HG03565 (cell line): ENCODE measurements around the gene SACM1L.

ENCODE experiments used
- ATAC-seq: cut with Tn5 transposase; IDR thresholded peaks from one replicate; pipeline ENCODE4 v1.9.1; 2021; ENCODE audit warnings: mild to moderate bottlenecking, moderate library complexity; ENCODE audit not compliant: unreplicated experiment

Gene SACM1L, protein sequence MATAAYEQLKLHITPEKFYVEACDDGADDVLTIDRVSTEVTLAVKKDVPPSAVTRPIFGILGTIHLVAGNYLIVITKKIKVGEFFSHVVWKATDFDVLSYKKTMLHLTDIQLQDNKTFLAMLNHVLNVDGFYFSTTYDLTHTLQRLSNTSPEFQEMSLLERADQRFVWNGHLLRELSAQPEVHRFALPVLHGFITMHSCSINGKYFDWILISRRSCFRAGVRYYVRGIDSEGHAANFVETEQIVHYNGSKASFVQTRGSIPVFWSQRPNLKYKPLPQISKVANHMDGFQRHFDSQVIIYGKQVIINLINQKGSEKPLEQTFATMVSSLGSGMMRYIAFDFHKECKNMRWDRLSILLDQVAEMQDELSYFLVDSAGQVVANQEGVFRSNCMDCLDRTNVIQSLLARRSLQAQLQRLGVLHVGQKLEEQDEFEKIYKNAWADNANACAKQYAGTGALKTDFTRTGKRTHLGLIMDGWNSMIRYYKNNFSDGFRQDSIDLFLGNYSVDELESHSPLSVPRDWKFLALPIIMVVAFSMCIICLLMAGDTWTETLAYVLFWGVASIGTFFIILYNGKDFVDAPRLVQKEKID

GRCh38 chr3:45688882-45689786 lies at the start of gene SACM1L:
Gene SACM1L, plus strand, starts transcription at chr3:45689396. Its CDS starts 70 bp downstream, at chr3:45689466.
- ATAC-seq, result peak; percentile 83

DNA sequence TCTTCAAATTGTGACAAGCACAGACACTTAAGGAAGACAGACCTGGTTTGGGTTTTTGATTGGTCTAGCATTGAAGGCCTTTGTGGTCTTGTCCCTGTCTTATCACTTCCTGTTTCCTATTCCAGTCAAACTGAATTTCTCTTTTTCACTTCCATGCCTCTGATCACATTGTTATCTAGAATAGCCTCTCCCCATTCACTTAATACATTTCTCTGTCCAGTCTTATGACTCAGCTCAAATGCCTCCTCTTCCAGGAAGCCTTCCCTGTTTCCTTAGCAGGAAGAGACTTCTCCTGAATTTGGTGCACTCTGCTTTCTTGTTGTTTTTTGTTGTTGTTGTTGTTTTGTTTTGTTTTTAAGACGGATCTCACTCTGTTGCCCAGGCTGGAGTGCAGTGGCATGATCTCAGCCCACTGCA lies 49.1 kb upstream of the SACM1L start:
- ATAC-seq, result no peak

- no peak for ATAC-seq
Measured at GRCh38 chr3:45640724-45641361, 48.4 kb upstream of the SACM1L start.

DNA sequence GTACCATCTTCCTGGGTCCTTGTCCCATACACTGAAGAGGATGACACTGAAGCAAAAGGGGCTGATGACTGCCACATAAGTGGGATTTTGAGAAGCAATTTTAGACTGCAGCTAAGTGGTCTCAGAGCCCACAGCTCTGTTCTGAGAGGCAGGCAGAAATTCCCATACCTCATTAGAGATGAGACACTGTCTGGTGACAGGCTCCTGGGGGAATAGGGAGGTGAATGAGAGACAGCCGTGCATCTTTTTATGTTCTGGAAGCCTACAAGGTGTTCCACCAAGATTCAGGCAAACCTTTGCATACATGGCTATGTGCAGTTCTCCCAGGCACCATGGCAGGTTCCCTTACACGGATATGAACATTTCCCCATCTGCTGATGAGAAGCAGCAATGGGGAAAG lies 47.4 kb upstream of the SACM1L start:
- no peak for ATAC-seq

DNA sequence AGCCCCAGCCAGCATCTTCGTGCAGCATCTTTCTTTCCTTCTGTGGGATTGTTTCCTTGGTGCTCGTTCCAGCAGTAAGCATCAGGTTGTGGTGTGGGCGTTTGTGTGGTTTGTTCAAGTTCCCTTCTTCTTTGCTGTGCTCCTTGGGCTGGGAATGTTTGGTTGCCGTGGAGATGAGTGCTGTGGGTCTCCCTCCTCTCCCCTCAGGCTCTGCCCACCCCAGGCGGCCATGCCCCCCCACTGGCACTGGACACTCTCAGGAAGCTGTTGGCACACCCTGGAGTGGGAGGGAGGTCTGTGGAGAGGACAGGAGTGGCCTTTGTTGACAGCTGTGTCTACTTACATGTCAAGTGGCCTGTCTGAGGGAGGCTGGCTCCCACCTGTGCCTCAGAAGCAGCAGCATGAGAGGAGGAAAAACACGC lies 46.5 kb upstream of the SACM1L start:
- ATAC-seq, result no peak

DNA sequence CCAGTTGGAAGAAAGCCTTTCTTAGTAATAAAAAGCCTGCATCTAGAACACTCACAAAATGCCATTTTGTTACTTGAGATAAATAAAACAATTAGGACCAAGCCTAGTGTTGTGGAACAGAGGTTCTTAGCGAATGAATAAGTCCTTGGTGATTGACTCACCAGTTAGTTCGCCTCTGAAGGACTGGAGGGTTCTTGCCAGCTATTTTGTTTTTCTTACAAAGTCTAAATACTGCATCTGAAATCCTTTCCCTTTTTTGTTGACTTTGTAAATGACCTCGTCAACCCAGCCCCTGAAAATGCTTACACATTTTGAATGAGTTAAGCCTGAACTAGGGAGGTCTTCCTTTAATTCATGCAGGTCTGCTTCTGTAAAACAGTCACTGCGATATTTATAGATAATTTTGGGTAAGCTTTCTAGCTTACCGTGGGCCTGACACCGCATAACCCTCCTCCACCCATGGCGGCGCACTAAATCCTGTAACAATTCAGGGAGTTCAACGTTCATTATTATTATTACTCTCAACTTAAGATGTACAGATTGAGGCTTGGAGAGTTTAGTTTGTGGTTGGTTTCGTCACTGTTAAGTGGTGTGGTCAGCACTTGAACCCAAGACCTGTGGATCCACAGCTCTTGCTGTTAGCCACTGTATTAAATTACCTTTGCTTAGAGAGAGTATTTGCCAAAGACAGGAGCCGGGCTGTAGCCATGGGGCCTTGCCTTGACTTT lies 45.0 kb upstream of the SACM1L start:
- ATAC-seq, result no peak

- no peak for ATAC-seq
Measured at GRCh38 chr3:45644791-45645201, 44.4 kb upstream of the SACM1L start.

- no peak for ATAC-seq
Measured at GRCh38 chr3:45646051-45646585, 43.1 kb upstream of the SACM1L start.

- no peak for ATAC-seq
Measured at GRCh38 chr3:45647148-45647619, 42.0 kb upstream of the SACM1L start.

GRCh38 chr3:45653205-45653604 lies 36.0 kb upstream of the SACM1L start:
- no peak for ATAC-seq

DNA sequence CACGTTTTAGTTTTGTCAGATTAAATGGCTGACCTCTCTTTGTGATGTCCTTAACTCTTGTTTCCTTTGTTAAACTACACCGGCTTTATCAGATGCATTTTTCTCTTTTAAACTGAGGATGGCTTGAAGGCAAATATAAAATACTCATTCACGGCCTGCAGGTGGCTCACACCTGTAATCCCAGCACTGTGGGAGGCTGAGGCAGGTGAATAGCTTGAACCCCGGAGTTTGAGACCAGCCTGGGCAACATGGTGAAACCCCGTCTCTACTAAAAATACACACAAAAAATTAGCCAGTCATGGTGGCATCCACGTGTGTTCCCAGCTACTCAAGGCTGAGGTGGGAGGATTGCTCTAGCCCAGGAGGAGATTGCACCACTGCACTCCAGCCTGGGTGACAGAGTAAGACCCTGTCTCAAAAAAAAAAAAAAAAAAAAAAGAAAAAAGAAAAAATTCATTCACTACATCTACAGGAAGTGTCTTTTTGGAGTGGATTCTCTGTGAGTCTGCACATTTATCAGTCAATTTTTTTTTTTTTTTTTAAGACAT lies 34.7 kb upstream of the SACM1L start:
- ATAC-seq, result no peak

GRCh38 chr3:45655906-45656305 lies 33.3 kb upstream of the SACM1L start:
- ATAC-seq, result no peak

GRCh38 chr3:45656575-45657363 lies 32.4 kb upstream of the SACM1L start:
- ATAC-seq, result peak; percentile 46

DNA sequence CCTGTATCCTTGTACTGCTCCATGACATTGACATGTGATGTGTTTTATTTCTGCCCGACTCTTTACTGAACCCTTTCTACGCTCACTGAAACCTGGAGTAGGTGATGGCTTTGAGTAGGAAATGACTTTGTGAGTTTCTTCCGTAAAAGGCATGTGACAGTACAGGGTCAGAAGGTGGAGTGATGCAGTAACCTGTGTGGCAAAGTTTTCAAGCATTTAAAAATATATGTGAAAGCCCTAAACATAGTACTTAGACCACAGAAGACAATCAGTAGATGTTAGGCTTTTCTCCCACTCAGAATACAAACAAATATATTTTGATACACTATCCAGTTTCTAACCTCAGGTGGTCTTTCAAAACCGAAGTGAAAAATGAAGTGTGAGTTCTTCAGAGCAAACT lies 31.3 kb upstream of the SACM1L start:
- peak; percentile 71 for ATAC-seq

DNA sequence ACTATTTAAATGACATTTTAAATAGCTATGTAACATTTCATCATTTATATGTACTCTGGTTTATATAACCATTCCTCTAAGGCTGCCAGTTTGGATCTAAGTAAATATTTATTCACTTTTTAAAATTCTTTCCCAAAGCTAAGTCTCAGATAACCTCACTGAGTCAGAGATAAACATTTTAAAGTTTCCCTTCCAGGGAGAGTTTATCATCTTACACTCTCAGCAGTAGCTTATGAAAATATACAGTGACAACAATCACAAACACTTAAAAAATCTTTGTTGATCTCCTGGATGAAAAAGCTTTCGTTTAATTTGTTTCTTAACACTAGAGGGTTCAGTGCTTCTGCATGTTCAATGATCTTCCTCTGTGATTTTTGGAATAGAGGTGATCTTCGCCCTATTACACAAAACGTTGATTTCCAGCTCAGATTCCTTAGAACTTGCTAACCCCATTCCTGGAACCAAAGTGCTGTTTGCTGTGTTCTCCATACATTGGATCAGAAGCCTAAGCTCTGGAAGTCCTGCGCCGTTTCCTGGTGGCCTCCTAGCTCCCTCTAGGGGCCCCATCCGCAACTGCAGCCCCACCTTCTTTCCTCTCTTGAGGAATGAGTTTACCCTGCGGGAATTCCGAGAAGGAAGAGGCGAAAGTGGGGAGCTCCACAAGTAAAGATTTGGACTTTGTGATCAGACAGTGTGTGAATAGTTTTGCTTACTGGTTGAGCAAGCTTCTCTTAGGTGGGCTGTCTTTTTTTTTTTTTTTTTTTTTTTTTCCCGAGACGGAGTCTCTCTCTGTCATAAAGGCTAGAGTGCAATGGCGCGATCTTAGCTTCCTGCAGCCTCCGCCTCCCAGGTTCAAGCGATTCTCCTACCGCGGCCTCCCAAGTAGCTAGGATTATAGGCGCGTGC lies 29.3 kb upstream of the SACM1L start:
- no peak for ATAC-seq

- ATAC-seq, result no peak
Measured at GRCh38 chr3:45660567-45660901, 28.7 kb upstream of the SACM1L start.

DNA sequence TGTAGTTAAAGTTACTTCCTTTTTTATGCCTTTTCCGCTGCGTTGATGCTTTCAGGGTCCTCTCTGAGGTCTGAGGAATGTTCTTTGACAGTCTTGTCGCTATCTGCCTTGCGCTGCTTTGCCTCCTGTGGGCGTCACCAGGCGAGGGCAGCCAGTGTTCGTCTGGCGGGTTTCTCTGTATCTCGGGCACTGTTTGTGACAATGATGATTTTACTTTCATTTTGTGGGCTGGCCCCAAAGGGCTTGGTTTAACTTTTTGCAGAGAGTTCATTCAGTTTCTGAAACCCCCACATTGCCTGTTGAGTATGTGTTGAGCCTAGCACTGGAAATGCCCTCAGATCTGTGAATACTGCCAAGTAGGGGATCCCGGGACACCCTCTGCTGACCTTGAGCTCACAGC lies 24.6 kb upstream of the SACM1L start:
- ATAC-seq, result peak; percentile 53

DNA sequence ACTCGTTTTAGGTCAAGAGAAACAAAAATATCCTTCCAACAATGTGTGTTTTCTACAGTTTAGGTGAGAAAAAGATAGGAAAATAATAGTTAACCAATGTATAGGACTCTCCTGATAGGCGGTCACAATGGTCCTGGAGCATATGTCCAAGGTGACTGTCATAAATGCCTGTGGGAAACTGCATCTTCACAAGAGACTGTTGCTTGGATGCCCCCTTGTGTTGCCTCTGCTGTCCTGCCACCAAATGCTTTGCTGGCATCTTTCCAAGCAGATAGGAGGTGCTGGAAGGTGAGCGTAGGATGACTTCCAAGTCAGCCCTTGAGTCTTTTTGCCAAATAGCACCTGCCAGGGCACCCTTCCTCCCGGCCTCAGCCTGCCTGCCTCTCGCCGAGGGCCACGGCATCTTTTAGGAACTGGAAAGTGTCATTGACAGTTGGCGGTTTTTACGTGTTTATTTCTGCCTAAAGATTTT lies 24.1 kb upstream of the SACM1L start:
- no peak for ATAC-seq
